Heart left ventricle (tissue), 16 donors: ENCODE measurements around the gene CREBBP. TPM values are rescaled to one million over a fixed set of nuclear protein-coding genes. Genes with fewer than 3 reads are reported as not detected.

Source experiments
- ATAC-seq, 4 donors: fragments of 200-7000 bp; cut with Tn5 transposase; one replicate each; pipeline ENCODE4 v1.9.1; 2020 to 2022; ENCODE audit warnings: moderate library complexity in 4 of 4, mild to moderate bottlenecking in 3 of 4, moderate number of reproducible peaks in 1 of 4
- DNase-seq, 5 donors: peaks; one replicate each; pipeline ENCODE4 v3.0.0-alpha.2; 2020
- H3K27ac ChIP-seq, 12 donors: fragments of 200-600 bp; sonication (generic) in 4 of 12; one replicate each; pipeline versions ENCODE4 v1.5.0 to v1.8.0; 2016 to 2022; ENCODE audit warnings: mild to moderate bottlenecking in 2 of 12
- H3K27me3 ChIP-seq, 9 donors: fragments of 200-600 bp; sonication (generic) in 2 of 9; one replicate each; pipeline versions ENCODE4 v1.5.1 to v1.8.0; 2016 to 2022; ENCODE audit warnings: mild to moderate bottlenecking in 3 of 9
- H3K36me3 ChIP-seq, 9 donors: fragments of 200-600 bp; sonication (generic) in 2 of 9; one replicate each; pipeline versions ENCODE4 v1.5.0 to v1.8.0; 2018 to 2022; ENCODE audit warnings: mild to moderate bottlenecking in 2 of 9
- H3K4me1 ChIP-seq, 12 donors: fragments of 200-600 bp; sonication (generic) in 4 of 12; one replicate each; pipeline versions ENCODE4 v1.5.0 to v1.8.0; 2016 to 2022; ENCODE audit warnings: mild to moderate bottlenecking in 3 of 12
- H3K4me3 ChIP-seq, 12 donors: fragments of 200-600 bp; sonication (generic) in 4 of 12; one replicate each; pipeline versions ENCODE4 v1.5.0 to v1.8.0; 2017 to 2022; ENCODE audit warnings: mild to moderate bottlenecking in 9 of 12, moderate library complexity in 4 of 12
- H3K9me3 ChIP-seq, 12 donors: fragments of 200-600 bp; sonication (generic) in 4 of 12; one replicate each; pipeline versions ENCODE4 v1.5.0 to v1.8.0; 2016 to 2022; ENCODE audit warnings: mild to moderate bottlenecking in 1 of 12
- CTCF ChIP-seq, 12 donors: fragments of 200-600 bp; sonication (generic) in 4 of 12; IDR thresholded peaks; one replicate each; pipeline versions ENCODE4 v1.5.0 to v1.8.0; 2018 to 2022; ENCODE audit warnings: antibody characterized with exemption in 12 of 12, mild to moderate bottlenecking in 5 of 12
- POLR2A ChIP-seq, 2 donors: fragments of 450-650 bp; IDR thresholded peaks; one replicate each; pipeline ENCODE4 v1.6.1; 2017; ENCODE audit warnings: antibody characterized with exemption in 2 of 2, mild to moderate bottlenecking in 2 of 2, moderate library complexity in 2 of 2
- WGBS, 4 donors: extraction: QIAGEN DNeasy Blood & Tissue Kit in 2 of 4; methylation state at CpG; one replicate each; pipeline versions ENCODE4 v1.1.5 to v1.1.7; 2013 to 2018; 5-methylcytosine and 5-hydroxymethylcytosine counted together
- intact Hi-C, 10 donors: fragments of 100-400 bp; cut with DNase I; formaldehyde crosslinking; loops; one replicate each; pipeline versions ENCODE4 v1.11.1 to v1.14.2; 2022
- polyA plus RNA-seq, 2 donors: library from polyadenylated mRNA; stranded (reverse); fragments of 200-250 nt; gene quantifications; one replicate each; pipeline ENCODE4 v1.2.3, GENCODE V29; 2013
- total RNA-seq, 9 donors: library from RNA; depleted of rRNA in 2 of 9; stranded (reverse); fragments of >200 nt in 2 of 9; fragmentation: NEBNext Ultra II Directional in 3 of 9; extraction: Animal tissue kit (Norgen Biotek cat#: 25700) in 3 of 9; gene quantifications; one replicate each; pipeline versions ENCODE4 v1.1.0 to v1.2.4, GENCODE V29; 2016 to 2023
- donor health status: ischemic (EF 13 %, LVEDD 7.1; RV severe dilation, severe dysfunction).
- donor health status: healthy with polysubstance abuse.
- donor health status: DM: no; HTN: yes; CAD: no.
- donor health status: DM: no; HTN: no; CAD: no.
- donor health status: ischemic (EF 25% LVEDD 6.9; RV normal size, moderate dysfunction).
- donor health status: ischemic (EF 25% LVEDD 5.7; RV mildly dilated, moderate dysfunction).
- donor health status: healthy.
- donor health status: DM: yes; HTN: yes; CAD: no.
- donor health status: ischemic (EF 35%, LVEDD 5.7; RV mildly dilated, moderate dysfunction).
- donor health status: nonischemic (EF 11% LVEDD 7.7; RV severe dilation, severe dysfunction).
- donor health status: DM: yes; HTN: yes; CAD: no.
- donor health status: PGD.
- donor health status: ischemic (EF 29% LVEDD 5.4; RV normal size, mild dysfunction).
- donor health status: nonischemic (EF 23%, LVEDD 6.1; RV moderate dilation, normal function).

Gene CREBBP
- total and polyA plus RNA-seq, 11 donors: 17.1 to 77.6 (median 39.6) TPM

- WGBS, 4 donors: 56 to 73% (median 71%) methylated on average over 5 of the region's 5 CpGs
- H3K4me3 ChIP-seq: no peak overlapping the region
- ATAC-seq (no peak), DNase-seq (no peak)
- no peaks in the 10 kb centered on the region for H3K9me3 ChIP-seq
- TF ChIP-seq POLR2A (IDR thresholded peaks at IDR 0.05) (no peak), CTCF (IDR thresholded peaks at IDR 0.05) (no peak)
- H3K36me3 ChIP-seq: peaks cover 0 to 100% (median 88%) of the 10 kb centered on the region in 9 donors
- peaks cover 0 to 4% (median 0%) of the 10 kb centered on the region in 12 donors for H3K4me1 ChIP-seq
- no peaks in the 10 kb centered on the region for H3K27me3 ChIP-seq
- no peak overlapping the region for H3K27ac ChIP-seq
- intact Hi-C loops: no loop called here
These were observed 120.8 kb downstream of the CREBBP start for GRCh38 chr16:3759736-3760135.

GRCh38 chr16:3756113-3756512 is 124.4 kb downstream of the CREBBP start:
- intact Hi-C loops: no loop called here

GRCh38 chr16:3755249-3755648 is 125.3 kb downstream of the CREBBP start:
- Histone ChIP-seq H3K36me3 (peaks cover 0 to 100% (median 68%) of the 10 kb centered on the region in 9 donors), H3K27me3 (no peaks in the 10 kb centered on the region), H3K9me3 (no peaks in the 10 kb centered on the region), H3K27ac (no peak overlapping the region), H3K4me1 (peaks cover 0 to 18% (median 0%) of the 10 kb centered on the region in 12 donors), H3K4me3 (no peak overlapping the region)
- 91 to 95% (median 93%) methylated on average over 4 of the region's 4 CpGs for WGBS, 4 donors
- TF ChIP-seq CTCF (IDR thresholded peaks at IDR 0.05) (no peak), POLR2A (IDR thresholded peaks at IDR 0.05) (no peak)
- DNase-seq (no peak), ATAC-seq (no peak)
- intact Hi-C loops: no loop called here

More at GRCh38 chr16:3756113-3756512, 124.4 kb downstream of the CREBBP start:
- Histone ChIP-seq H3K9me3 (no peaks in the 10 kb centered on the region), H3K27ac (no peak overlapping the region), H3K27me3 (no peaks in the 10 kb centered on the region), H3K4me3 (no peak overlapping the region), H3K36me3 (peaks cover 0 to 100% (median 68%) of the 10 kb centered on the region in 9 donors), H3K4me1 (peaks cover 0 to 18% (median 0%) of the 10 kb centered on the region in 12 donors)
- 91 to 93% (median 92%) methylated on average over 9 of the region's 9 CpGs for WGBS, 4 donors
- ATAC-seq: no peak
- DNase-seq: no peak
- no peak for TF ChIP-seq POLR2A (IDR thresholded peaks at IDR 0.05)
- TF ChIP-seq CTCF (IDR thresholded peaks at IDR 0.05): no peak

GRCh38 chr16:3754772-3755171 is 125.7 kb downstream of the CREBBP start:
- Histone ChIP-seq H3K27ac (peak overlapping the region in 3 of 12 donors; percentile 1 to 47 (median 34)), H3K4me1 (peaks cover 0 to 18% (median 0%) of the 10 kb centered on the region in 12 donors), H3K9me3 (no peaks in the 10 kb centered on the region), H3K27me3 (no peaks in the 10 kb centered on the region), H3K36me3 (peaks cover 0 to 100% (median 73%) of the 10 kb centered on the region in 9 donors), H3K4me3 (no peak overlapping the region)
- ATAC-seq (no peak), DNase-seq (no peak)
- TF ChIP-seq POLR2A (IDR thresholded peaks at IDR 0.05): no peak
- TF ChIP-seq CTCF (IDR thresholded peaks at IDR 0.05): no peak
- intact Hi-C loops: no loop called here
- 82 to 85% (median 83%) methylated on average over 5 of the region's 5 CpGs for WGBS, 4 donors
